ENCODE results near the gene SLC35F6.

DNA sequence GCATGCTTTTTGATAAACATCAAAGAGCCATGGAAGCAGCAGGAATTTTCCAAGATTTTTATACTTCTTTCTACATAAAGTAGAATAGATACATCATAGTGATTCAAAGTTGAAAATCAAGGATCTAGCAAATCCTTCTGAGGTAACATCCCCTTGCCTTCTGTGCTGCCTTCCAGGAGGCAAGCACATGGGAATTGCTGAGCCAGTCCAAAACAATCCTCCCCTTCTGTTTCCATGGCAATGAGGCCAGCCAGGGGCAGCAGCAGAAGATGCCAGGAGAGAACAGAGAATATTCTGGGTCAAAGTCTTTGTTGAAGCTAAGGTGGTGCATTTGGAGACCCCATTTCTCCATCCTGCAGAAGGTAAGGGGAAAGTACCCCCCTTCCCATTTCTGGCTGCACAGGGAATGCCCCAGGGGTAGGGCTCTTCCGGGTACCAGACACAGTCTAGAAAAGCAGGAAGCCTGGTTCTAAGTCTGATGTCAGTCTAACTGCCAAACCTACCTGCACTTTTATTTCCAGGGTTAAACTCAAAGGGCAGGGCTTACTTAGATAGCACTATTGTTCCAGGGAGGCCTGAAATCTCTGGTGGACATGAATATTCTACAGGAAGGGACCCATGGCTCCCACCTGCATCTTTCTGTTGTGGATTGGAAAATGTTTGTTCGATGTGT is 43.8 kb downstream of the SLC35F6 start:
- TF ChIP-seq, protein P1, sequence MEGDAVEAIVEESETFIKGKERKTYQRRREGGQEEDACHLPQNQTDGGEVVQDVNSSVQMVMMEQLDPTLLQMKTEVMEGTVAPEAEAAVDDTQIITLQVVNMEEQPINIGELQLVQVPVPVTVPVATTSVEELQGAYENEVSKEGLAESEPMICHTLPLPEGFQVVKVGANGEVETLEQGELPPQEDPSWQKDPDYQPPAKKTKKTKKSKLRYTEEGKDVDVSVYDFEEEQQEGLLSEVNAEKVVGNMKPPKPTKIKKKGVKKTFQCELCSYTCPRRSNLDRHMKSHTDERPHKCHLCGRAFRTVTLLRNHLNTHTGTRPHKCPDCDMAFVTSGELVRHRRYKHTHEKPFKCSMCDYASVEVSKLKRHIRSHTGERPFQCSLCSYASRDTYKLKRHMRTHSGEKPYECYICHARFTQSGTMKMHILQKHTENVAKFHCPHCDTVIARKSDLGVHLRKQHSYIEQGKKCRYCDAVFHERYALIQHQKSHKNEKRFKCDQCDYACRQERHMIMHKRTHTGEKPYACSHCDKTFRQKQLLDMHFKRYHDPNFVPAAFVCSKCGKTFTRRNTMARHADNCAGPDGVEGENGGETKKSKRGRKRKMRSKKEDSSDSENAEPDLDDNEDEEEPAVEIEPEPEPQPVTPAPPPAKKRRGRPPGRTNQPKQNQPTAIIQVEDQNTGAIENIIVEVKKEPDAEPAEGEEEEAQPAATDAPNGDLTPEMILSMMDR (IDR thresholded peaks at IDR 0.05): no peak
- TF ChIP-seq POLR2A (IDR thresholded peaks at IDR 0.05): no peak

Measured in heart left ventricle (tissue), 13 donors.